Left ventricle myocardium superior (tissue), 1 donor: ENCODE measurements around the gene SRCAP. TPM values are rescaled to one million over a fixed set of nuclear protein-coding genes. Genes with fewer than 3 reads are reported as not detected.

Experiments used
- ATAC-seq: fragments of 200-7000 bp; cut with Tn5 transposase; one replicate; pipeline ENCODE4 v1.9.1; 2020; ENCODE audit warnings: mild to moderate bottlenecking, moderate library complexity
- DNase-seq: peaks from one replicate; pipeline ENCODE4 v3.0.0-alpha.2; 2020
- intact Hi-C: fragments of 100-400 bp; cut with micrococcal nuclease; formaldehyde crosslinking; loops from one replicate; pipeline ENCODE4 v1.11.0; 2022
- long read RNA-seq: library from polyadenylated mRNA; unstranded; transcript quantifications from one replicate; pipeline ENCODE4 v2.0.0, GENCODE V29; 2021
- total RNA-seq: library from RNA; stranded (reverse); fragmentation: NEBNext Ultra II Directional; extraction: Animal tissue kit (Norgen Biotek cat#: 25700); gene quantifications from one replicate; pipeline ENCODE4 v1.2.1, GENCODE V29; 2021
- donor health status: DM: no; HTN: yes; CAD: no; lungs with severe emphysema.

SRCAP gene
- 49.3 TPM for total RNA-seq
- long read RNA-seq, result 0 reads

DNA sequence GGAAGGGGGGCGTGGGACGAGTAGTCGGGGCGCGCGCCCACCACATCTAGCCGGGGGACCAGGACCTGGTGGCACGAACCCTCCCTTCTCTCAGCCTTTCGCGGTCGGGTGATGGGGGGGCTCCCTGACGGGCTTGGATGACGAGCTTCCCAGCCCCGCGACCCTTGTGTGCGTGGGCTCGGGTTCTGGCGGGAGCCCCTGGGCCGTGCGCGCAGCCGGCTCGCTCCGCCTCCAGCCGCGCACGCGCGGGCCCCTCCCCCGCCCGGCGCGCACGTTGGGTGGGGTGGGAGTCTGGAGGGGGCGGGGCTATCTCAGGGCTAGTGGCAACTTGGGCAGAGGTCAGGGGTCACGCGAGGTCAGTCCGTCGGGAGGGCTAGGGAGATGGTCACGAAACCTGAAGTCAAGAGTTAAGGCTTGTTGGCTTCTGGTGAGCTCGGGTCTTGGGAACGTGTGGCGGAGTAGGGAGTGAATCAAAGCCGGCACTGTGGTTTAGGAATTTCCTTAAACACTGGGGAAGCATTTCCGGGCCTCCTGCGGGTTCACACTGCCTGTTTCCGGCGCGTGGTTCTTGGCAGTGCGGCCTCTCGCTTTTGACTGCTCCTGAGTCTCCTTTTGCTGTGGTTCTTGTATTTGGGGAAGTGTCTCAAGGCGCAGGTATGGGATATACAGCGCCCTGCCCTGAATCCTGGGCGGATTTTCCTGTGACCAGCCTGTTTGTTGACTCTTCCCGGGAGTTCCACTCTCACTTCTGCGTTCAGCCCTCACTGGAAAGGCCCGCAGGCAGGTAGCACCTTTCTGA lies at the start of gene SRCAP:
Gene SRCAP (plus strand): TSS at position 356 of the 799 bp plus-strand sequence. CDS start 1,654 bp downstream, outside the sequence.
- DNase-seq, result peak; percentile 90
- peak; percentile 76 for ATAC-seq
- intact Hi-C loops, result no loop called here

DNA sequence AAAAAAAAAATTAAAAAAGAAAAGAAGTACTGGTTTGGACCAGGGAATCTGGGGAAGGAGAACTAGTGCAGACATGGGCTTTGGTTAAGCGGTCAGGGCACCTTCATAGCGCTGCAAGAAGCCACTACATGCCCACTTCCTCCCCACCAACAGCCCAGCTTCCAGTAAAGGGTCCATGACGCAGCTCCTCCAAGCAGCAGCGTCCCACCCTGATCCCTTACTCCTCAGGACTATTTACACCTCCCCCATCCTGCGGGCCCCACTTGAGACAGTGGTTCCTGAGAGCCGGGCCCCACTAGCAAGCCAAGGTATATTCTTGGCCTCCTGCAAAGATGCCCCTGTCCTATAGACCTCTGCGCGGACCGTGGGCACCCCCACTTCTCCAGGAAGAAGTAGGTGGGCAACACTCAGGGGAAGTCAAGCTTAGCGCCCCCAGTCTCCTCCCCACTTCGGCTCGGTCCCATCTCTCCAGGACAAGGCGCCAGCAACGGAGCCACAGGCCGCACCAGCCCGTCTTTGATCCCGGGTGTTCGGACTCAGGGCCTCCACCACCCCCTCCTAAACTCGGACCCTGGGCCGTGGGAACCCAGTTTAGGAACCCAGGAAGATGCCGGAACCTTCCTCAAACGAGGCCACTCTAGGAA lies 49.1 kb upstream of the SRCAP start:
- intact Hi-C loops, result no loop called here
- ATAC-seq (no peak), DNase-seq (peak; percentile 58)

DNA sequence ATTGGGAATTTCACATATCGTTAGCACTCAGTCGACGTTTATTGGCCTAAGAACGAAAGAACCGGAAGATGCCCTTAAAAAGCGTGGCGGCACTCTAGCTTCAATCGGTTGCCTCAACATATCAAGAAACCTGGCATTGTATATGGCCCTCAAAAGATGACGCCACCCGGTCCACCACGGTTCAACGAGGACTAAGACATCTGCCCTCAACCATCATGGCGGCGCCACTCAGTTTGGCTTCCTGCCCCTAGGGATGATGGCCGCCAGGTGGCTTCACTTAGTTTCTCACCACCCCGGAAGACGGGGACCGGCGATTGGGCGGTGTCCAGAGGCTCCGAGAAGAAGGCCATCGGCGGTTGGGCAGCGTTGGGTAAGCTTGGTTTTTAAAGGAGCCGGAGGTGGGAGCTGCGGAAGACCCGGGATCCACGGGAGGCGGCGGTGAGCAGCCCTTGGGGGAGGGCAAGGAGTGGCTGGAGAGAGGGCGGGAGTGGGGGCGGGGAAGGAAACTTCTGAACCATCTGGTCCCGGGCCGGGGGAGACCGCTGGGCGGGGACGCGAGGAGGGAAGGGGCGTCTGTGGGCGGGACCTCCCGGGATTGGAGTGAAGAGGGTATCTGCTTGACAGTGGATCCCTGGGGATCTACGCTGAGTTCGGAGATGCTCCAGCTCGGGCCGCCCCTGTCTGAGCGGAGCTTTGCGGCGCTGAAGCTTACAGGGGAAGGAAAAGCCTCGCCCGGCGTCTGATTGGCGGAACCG lies 48.4 kb upstream of the SRCAP start, which contains the start of gene PRR14:
Gene PRR14 (plus strand): TSS at position 592 of the 755 bp plus-strand sequence. CDS start 686 bp downstream, outside the sequence.
- intact Hi-C loops, result no loop called here
- DNase-seq (peak; percentile 100), ATAC-seq (peak; percentile 93)

DNA sequence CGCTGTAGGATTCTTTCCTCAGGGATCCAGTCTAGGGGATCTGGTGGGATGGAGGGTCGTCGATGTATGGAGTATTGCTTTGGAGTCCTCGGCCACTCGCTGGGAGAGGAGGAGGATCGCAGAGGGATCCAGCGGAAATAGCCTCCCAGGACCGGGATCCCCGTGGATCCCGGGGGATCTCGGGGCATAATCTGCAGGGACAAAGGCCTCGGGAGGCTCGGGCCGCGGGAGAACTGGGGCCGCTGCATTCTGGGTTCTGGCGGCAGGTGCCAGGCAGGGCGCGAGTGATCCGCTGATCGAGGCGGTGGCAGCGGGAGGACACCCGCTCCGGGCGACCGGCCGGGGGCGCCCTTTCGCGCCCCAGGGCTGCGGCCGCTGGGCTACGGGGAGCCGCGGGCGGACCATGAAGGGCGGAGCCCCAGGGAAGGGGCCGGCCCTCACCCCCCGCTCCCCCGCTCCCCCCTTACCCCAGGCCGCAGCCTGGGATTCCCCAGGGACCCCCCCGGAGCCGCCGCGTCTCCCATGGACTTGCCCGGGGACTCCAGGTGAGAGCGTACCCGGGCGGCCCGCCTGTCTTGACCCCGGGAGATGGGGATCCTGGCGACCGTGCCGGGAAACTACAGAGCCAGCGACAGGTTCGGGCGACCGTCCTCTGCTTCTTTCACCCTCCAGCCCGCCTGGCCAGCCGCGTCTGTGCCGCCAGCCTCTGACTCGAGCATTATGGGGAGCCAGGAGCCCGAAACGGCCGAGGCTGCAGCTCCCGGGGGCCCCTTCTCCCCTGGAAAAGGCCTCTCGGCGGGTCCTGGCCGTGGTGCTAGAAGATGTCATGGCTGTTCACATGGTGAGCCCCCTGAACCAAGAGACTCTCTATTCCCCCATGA lies 47.6 kb upstream of the SRCAP start:
- peak; percentile 85 for DNase-seq
- intact Hi-C loops, result no loop called here
- ATAC-seq, result peak; percentile 82

DNA sequence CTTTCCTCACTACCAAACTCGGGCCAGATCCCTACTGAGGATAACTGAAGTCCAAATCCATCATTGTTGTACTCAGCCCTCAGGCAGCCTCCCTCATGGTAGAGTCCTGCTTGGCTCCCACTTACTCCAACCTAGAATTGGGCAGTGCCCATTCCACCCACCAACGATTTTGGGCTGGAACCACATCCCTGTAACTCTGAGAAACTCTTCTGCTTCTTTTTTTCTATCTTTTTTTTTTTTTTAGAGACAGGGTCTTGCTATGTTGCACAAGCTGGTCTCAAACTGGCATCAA lies 47.0 kb upstream of the SRCAP start:
- intact Hi-C loops, result no loop called here
- ATAC-seq (no peak), DNase-seq (no peak)

DNA sequence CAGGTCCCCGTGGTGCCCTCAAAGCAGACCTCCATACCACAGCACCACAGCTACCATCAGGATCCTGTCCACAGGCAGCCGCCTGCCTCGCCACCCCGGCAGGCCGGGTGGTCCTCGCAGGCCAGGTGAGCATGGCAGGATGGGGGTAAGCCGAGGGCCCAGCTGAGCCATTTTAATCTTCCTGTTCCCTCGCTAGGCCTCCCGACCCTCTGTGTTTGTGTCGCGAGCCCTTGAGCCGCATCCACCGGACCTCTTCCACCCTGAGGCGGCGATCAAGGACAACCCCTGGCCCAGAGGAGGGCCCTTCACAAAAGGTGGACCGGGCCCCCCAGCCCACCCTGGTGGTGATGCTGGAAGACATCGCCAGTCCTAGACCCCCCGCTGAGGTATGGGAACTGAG lies 46.3 kb upstream of the SRCAP start:
- ATAC-seq, result no peak
- intact Hi-C loops, result no loop called here
- DNase-seq, result no peak

DNA sequence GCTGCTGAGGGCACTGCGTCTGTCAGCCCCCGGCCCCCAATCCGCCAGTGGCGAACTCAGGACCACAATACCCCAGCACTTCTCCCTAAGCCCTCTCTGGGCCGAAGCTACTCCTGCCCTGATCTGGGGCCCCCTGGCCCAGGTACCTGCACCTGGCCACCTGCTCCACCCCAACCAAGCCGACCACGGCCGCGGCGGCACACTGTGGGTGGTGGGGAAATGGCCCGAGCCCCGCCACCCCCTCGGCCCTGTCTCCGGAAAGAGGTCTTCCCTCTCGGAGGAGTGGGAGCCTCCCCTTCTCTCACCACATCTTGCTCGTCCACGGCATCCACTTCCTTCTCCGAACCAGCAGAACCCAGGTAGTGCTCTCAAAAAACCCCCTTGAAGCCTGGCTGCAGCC lies 44.1 kb upstream of the SRCAP start:
- no peak for ATAC-seq
- DNase-seq, result no peak
- intact Hi-C loops, result no loop called here

DNA sequence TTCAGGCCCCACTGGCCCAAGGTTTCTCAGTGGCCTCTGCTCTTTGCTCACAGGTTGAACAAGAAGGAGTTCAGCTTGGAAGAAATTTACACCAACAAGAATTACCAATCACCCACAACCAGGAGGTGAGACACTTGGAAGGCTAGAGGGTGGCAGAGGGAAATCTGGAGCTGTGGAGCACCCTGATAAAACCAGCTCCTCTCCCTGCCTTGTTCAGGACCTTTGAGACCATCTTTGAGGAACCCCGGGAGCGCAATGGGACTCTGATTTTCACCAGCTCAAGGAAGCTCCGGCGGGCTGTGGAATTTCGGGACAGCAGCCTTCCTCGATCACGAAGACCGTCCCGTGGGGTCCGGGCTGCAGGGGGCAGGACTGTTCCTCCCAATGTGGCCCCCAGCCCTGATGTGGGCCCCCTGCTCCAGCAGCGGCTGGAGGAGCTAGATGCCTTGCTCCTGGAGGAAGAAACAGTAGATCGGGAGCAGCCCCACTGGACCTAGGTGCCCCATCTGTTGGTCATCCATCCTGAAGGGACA lies 43.1 kb upstream of the SRCAP start:
- intact Hi-C loops, result no loop called here
- DNase-seq (no peak), ATAC-seq (no peak)

DNA sequence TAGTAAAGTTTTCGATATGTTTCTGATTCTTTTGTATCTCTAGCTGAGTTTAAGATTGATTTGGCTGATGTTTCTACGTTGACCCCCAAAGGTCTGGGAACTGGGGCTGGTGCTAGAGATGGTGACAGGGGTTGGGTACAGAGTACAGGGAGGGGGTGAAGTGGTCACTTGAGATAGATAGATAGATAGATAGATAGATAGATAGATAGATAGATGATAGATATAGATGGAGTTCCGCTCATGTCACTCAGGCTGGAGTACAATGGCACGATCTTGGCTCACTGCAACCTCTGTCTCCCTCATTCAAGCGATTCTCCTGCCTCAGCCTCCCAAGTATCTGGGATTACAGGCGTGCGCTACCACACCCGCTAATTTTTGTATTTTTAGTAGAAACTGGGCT lies 42.6 kb upstream of the SRCAP start:
- intact Hi-C loops, result no loop called here
- no peak for ATAC-seq
- DNase-seq, result no peak

DNA sequence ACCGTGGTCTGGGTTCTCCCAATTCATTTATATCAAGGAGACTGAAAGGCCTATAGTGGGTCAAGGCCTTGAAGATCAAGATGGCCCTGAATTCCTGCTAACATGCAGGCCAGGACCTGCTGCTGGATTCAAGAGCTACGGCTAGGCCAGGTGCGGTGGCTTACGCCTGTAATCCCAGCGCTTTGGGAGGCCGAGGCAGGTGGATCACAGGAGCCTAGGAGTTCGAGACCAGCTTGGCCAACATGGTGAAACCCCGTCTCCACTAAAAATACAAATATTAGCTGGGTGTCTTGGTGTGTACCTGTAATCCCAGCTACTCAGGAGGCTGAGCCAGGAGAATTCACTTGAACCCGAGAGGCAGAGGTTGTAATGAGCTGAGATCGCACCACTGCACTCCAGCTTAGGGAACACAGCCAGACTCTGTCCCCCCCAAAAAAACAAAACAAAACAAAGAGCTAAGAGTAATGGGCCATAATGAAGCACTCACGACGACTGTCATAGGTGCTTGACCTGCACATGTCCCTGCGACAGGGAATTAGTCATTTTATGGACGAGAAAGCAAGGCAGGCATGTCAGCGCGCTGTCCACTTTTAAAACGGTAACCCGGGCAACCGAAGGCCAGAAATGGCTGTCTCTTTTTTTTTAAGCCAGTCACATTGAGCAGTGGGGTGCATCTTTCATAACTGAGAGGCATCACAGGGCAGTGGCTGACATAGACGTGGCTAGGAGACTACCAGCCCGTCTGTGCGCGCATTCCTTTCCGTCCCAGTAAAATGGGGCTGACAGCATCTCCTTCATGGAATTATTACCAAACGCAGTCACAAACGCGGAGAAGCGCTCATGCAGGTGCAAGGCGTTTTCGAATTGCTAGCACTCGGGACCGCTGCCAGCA lies 41.8 kb upstream of the SRCAP start:
- DNase-seq (no peak), ATAC-seq (no peak)
- intact Hi-C loops, result no loop called here

DNA sequence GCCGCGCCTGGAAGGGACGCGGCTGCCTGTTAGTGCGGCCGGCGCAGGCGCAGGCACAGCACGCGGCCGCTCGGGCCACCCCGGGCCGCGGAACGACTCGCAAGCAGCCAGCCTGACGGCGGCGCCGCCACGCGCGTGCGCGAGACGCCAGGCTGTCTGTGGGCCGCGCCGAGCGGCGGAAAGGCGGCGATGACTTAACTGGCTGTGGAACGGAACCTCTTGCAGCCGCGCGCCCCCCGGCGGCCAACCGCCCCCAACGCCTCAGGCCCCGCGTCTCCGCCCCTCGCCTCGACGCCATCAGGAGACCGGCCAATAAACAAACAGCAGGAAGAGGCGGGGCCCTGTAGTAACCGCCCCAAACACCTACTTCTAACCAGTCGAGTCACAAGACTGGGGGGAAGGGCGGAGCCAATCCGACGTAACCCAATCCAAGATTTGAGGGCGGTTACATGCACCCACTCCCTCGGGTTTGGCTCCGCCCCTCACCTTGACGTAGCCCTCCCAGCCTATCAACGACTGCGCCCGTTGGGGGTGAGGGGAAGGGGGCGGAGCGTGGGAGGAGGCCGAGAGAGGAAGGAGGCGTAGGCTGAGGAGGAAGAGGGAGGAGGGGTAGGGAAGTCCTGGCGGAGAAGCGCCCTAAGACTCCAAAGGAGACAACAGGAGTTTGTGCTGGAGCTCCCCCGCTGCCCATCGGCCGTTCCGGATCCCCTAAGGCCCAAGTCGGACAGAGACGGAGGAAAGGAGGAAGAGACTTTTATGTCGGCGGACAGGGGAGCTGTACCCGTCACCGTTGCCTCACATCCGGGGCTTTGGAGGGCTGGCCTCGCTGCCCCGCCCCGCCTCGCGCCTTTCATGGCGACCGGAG lies 40.9 kb upstream of the SRCAP start, which contains the start of gene FBRS:
Gene FBRS (plus strand): TSS at position 566 of the 865 bp plus-strand sequence. CDS start 1,088 bp downstream, outside the sequence.
- intact Hi-C loops, result no loop called here
- DNase-seq, result peak; percentile 100
- peak; percentile 88 for ATAC-seq

DNA sequence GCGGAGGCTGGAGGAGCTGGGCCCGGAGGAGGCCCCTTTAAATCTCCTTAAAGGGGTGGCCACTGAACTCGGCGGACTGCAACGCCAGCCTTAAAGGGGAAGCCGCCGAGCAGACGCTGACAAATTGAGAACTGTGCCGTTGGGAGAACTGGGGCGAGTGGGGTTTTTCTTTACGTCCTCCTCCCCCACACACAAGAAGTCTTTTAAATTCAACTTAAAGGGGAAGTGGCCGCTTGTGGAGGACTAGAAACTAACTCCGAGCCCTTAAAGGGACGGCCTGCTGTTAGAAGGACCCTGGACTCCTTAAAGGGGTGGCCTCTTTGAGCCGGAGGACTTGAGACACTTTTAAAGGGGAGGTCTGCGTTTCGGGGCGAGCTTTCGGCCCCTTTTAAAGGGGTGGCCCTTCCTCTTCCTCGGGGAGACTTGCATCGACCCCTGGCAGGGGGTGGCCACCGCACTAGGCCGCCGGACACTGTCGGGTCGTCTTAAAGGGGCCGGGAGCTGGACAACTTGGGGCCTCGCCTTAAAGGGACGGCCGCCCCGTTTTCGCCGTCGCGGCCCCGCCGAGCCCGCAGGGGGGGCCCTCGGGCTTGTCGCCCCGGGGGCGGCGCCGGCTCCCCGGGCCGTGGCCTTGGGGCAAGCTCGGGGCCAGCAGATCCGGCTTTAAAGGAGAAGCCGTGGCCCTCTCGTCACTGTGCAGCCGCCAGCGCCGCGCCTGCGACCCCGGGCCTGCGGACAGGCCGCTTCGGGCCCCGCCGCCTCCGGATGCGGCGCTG lies 40.1 kb upstream of the SRCAP start:
- ATAC-seq (peak; percentile 36), DNase-seq (peak; percentile 86)
- intact Hi-C loops, result no loop called here

DNA sequence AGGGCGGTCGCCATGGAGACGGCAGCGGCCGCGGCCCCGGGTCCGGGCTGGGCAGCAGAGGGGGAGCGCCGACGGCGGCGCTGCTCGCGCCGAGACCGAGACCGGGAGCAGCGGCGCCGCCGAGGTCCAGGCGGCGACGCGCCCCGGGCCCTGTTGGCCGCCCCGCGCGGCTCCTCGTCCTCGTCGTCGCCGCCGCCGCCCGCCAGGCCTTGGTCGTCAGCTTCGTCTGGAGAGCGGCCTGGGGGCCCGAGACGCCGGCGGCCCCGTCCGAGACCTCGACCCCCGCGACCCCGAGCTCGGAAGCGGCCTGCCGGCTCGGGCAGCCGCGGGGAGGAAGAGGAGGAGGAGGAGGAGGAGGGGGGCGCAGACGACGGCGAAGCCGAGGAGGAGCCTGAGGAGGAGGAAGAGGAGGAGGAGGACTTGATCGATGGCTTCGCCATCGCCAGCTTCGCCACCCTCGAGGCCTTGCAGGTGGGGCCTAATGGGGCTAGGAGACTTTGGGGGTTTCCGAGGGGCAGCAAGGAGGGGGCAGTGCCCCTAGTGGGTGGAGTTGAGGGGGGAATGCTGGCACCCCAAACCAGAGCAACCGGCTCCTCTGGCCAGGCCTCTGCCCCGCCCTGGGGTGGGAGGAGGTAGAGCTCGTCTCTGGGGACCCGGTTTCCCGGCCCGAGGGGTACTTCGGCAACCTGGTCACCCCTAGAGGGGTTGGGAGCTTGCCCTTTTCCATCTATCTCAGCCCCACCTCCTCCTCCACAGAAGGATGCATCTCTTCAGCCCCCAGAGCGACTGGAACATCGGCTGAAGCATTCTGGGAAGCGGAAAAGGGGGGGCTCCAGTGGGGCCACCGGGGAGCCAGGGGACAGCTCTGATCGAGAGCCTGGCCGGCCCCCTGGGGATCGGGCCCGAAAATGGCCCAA lies 39.2 kb upstream of the SRCAP start:
- DNase-seq (peak; percentile 48), ATAC-seq (no peak)
- intact Hi-C loops, result no loop called here

DNA sequence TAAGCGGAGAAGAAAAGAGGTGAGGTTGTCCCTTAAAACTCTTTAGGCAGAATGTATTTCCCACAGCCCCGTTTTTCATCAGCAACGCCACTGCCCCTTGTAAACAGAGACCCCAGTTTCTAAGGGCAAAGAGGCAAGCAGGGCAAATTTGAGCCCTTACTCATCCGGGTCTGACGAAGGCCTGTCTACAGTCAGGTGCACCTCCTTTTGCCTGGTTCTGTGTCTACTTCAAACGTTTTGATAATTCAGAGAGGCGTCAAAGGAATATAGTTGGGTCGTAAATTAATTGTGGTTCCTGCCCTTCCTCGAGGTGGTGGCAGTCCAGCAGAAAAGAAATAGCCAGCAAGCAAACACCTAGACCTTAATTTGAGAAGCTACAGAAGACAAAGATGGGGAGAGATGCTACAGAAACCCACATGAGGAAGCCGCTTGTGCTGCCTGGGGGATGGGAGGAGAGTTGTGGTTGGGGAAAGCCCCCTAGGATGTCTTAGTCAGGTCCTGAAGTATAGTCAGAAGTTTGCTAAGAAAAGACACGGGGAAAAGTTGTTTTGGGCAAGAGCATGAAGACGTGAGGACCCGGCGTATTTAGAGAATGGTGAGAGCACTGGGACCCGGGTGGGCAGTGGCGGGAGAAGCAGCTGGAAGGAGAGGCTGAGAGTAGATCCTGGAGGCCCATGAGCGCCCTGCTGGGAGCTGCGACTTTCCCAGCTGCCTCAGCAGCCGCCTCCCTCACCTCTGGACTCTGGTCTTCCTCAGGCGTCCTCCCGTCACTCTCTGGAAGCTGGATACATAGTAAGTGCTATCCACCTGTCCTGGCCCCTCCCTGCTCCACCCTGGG lies 38.3 kb upstream of the SRCAP start:
- ATAC-seq (no peak), DNase-seq (no peak)
- intact Hi-C loops, result no loop called here
